Endothelial cell (in vitro differentiated cells): ENCODE data around the gene EML4. TPM values are rescaled to one million over a fixed set of nuclear protein-coding genes. Genes with fewer than 3 reads are reported as not detected.

Source experiments
- DNase-seq: peaks from one replicate; pipeline ENCODE4 v3.0.0; 2021; ENCODE audit warnings: low spot score
- H3K27ac Mint-ChIP-seq: one replicate; pipeline ENCODE4 v1.8.0; 2021; ENCODE audit warnings: mixed read lengths, inconsistent platforms; ENCODE audit not compliant: unreplicated experiment
- H3K27me3 Mint-ChIP-seq: one replicate; pipeline ENCODE4 v1.8.0; 2021; ENCODE audit warnings: mild to moderate bottlenecking, moderate library complexity, mixed read lengths, inconsistent platforms; ENCODE audit not compliant: unreplicated experiment
- H3K36me3 Mint-ChIP-seq: one replicate; pipeline ENCODE4 v1.8.0; 2021; ENCODE audit warnings: mild to moderate bottlenecking, low read depth, mixed read lengths, inconsistent platforms; ENCODE audit not compliant: unreplicated experiment
- H3K4me1 Mint-ChIP-seq: one replicate; pipeline ENCODE4 v1.8.0; 2021; ENCODE audit warnings: mild to moderate bottlenecking, mixed read lengths, inconsistent platforms; ENCODE audit not compliant: unreplicated experiment
- H3K4me3 Mint-ChIP-seq: one replicate; pipeline ENCODE4 v1.8.0; 2021; ENCODE audit warnings: mild to moderate bottlenecking, mixed read lengths, inconsistent platforms; ENCODE audit not compliant: unreplicated experiment
- H3K9me3 Mint-ChIP-seq: one replicate; pipeline ENCODE4 v1.8.0; 2021; ENCODE audit warnings: mixed read lengths, inconsistent platforms; ENCODE audit not compliant: unreplicated experiment
- CTCF ChIP-seq: fragments of 200-600 bp; sonication (generic); IDR thresholded peaks from one replicate; pipeline ENCODE4 v1.5.0; 2021; ENCODE audit warnings: antibody characterized with exemption; ENCODE audit not compliant: unreplicated experiment
- total RNA-seq: library from RNA; stranded (reverse); fragmentation: NEBNext Ultra II Directional; extraction: Animal tissue kit (Norgen Biotek cat#: 25700); gene quantifications from one replicate; pipeline ENCODE4 v1.2.1, GENCODE V29; 2021; ENCODE audit not compliant: unreplicated experiment

The EML4 gene
- total RNA-seq, 1 donor from 2014 or later = 49.7 TPM

GRCh38 chr2:42249887-42250286 is 80.7 kb downstream of the EML4 start:
- DNase-seq = no peak
- Mint-ChIP-seq H3K27ac (no peak overlapping the region), H3K4me3 (no peak overlapping the region), H3K36me3 (peaks cover 4% of the 10 kb centered on the region), H3K4me1 (peaks cover 6% of the 10 kb centered on the region), H3K27me3 (no peaks in the 10 kb centered on the region), H3K9me3 (no peaks in the 10 kb centered on the region)
- no peak for TF ChIP-seq CTCF

- H3K4me3 Mint-ChIP-seq = no peak overlapping the region
- TF ChIP-seq CTCF = no peak
- H3K9me3 Mint-ChIP-seq = no peaks in the 10 kb centered on the region
- no peaks in the 10 kb centered on the region for H3K27me3 Mint-ChIP-seq
- H3K36me3 Mint-ChIP-seq = peaks cover 4% of the 10 kb centered on the region
- DNase-seq = no peak
- no peak overlapping the region for H3K27ac Mint-ChIP-seq
- peaks cover 6% of the 10 kb centered on the region for H3K4me1 Mint-ChIP-seq
These were observed 81.8 kb downstream of the EML4 start for GRCh38 chr2:42250925-42251324.

GRCh38 chr2:42252464-42252863 is 83.3 kb downstream of the EML4 start:
- no peak overlapping the region for H3K4me3 Mint-ChIP-seq

GRCh38 chr2:42254186-42254895 is 85.2 kb downstream of the EML4 start:
- Mint-ChIP-seq H3K27ac (no peak overlapping the region), H3K4me3 (no peak overlapping the region), H3K27me3 (no peaks in the 10 kb centered on the region), H3K4me1 (peaks cover 13% of the 10 kb centered on the region), H3K9me3 (no peaks in the 10 kb centered on the region), H3K36me3 (no peaks in the 10 kb centered on the region)
- DNase-seq = no peak
- no peak for TF ChIP-seq CTCF

More at GRCh38 chr2:42252464-42252863, 83.3 kb downstream of the EML4 start:
- no peak for DNase-seq
- Mint-ChIP-seq H3K36me3 (no peaks in the 10 kb centered on the region), H3K4me1 (peaks cover 13% of the 10 kb centered on the region), H3K9me3 (no peaks in the 10 kb centered on the region), H3K27ac (no peak overlapping the region), H3K27me3 (no peaks in the 10 kb centered on the region)
- TF ChIP-seq CTCF = no peak

- no peak for DNase-seq
- Mint-ChIP-seq H3K27me3 (no peaks in the 10 kb centered on the region), H3K4me3 (no peak overlapping the region), H3K36me3 (no peaks in the 10 kb centered on the region), H3K9me3 (no peaks in the 10 kb centered on the region), H3K4me1 (peaks cover 13% of the 10 kb centered on the region), H3K27ac (peak overlapping the region; percentile 27)
- no peak for TF ChIP-seq CTCF
These were observed 87.4 kb downstream of the EML4 start for GRCh38 chr2:42256505-42256904.
